H1 (cell line): ENCODE measurements around the gene CTTNBP2. TPM values are rescaled to one million over a fixed set of nuclear protein-coding genes. Genes with fewer than 3 reads are reported as not detected.

Experiments used
- CTCF ChIA-PET: fragments of 300-600 bp; sonication (Branson Sonifier 250); formaldehyde crosslinking; loops from one replicate; lab custom pipeline; 2021; ENCODE audit not compliant: partially characterized antibody; lab: Charles Lee
- POLR2A ChIA-PET: fragments of 300-600 bp; sonication (Branson Sonifier 250); formaldehyde crosslinking; loops from one replicate; lab custom pipeline; 2021; ENCODE audit warnings: inconsistent platforms; ENCODE audit not compliant: partially characterized antibody; lab: Charles Lee
- DNase-seq, 2 experiments: peaks; one replicate each; pipeline versions ENCODE4 v3.0.0 to v3.0.0-alpha.2; 2010 to 2022; ENCODE audit warnings: low spot score in 2 of 2, low read depth in 1 of 2, mixed read lengths in 1 of 2
- FAIRE-seq: peaks from 2 replicates; lab custom pipeline; 2011; peaks lifted over from hg19 to GRCh38; lab: Jason Lieb, UNC
- H2AFZ ChIP-seq: 2 replicates; pipeline ENCODE4 v1.8.1; 2012; ENCODE audit warnings: low read length, inconsistent platforms
- H2AK5ac ChIP-seq: 2 replicates; pipeline ENCODE4 v1.6.1; 2013; ENCODE audit warnings: low read depth, low read length
- H2BK120ac ChIP-seq: replicated peaks from 2 replicates; pipeline ENCODE3; 2013; ENCODE audit warnings: low read depth, low read length, inconsistent platforms
- H2BK12ac ChIP-seq: 2 replicates; pipeline ENCODE4 v1.6.1; 2013; ENCODE audit warnings: low read depth, low read length
- H2BK15ac ChIP-seq: 2 replicates; pipeline ENCODE4 v1.6.1; 2013; ENCODE audit warnings: low read length
- H2BK20ac ChIP-seq: 2 replicates; pipeline ENCODE4 v1.6.1; 2013; ENCODE audit warnings: low read length
- H2BK5ac ChIP-seq: 2 replicates; pipeline ENCODE4 v1.6.1; 2013; ENCODE audit warnings: low read depth, low read length
- H3K14ac ChIP-seq: 2 replicates; pipeline ENCODE4 v1.6.1; 2013; ENCODE audit warnings: inconsistent platforms; ENCODE audit not compliant: insufficient read length
- H3K18ac ChIP-seq: 2 replicates; pipeline ENCODE4 v1.6.1; 2013; ENCODE audit warnings: low read length; ENCODE audit errors: extremely low read depth
- H3K23ac ChIP-seq: 2 replicates; pipeline ENCODE4 v1.6.1; 2013; ENCODE audit warnings: inconsistent platforms; ENCODE audit not compliant: insufficient read length
- H3K23me2 ChIP-seq: 2 replicates; pipeline ENCODE4 v1.6.1; 2013; ENCODE audit warnings: low read depth, low read length
- H3K27ac ChIP-seq: 2 replicates; pipeline ENCODE4 v1.6.1; 2011; ENCODE audit warnings: low read depth, low read length, inconsistent platforms
- H3K27me3 ChIP-seq, 4 experiments: replicated peaks in 1 of 4; 1 replicate in 1 of 4; 2 replicates in 3 of 4; pipeline versions ENCODE4 v1.6.1 to v1.8.1; 2011 to 2013; ENCODE audit warnings: low read length in 3 of 4, mild to moderate bottlenecking in 3 of 4, inconsistent platforms in 2 of 4, mixed read lengths in 2 of 4, moderate library complexity in 1 of 4; ENCODE audit not compliant: control insufficient read depth in 3 of 4, insufficient read depth in 3 of 4; ENCODE audit errors: extremely low read depth in 1 of 4
- H3K36me3 ChIP-seq, 4 experiments: 2 replicates each; pipeline versions ENCODE4 v1.6.1 to v1.8.1; 2011 to 2013; ENCODE audit warnings: mild to moderate bottlenecking in 4 of 4, low read length in 3 of 4, moderate library complexity in 2 of 4, control low read depth in 1 of 4, inconsistent platforms in 1 of 4; ENCODE audit not compliant: insufficient read depth in 4 of 4, control insufficient read depth in 2 of 4
- H3K4ac ChIP-seq: replicated peaks from 2 replicates; pipeline ENCODE3; 2013; ENCODE audit warnings: low read length, low read depth, mixed read lengths, inconsistent platforms; ENCODE audit not compliant: insufficient read length
- H3K4me1 ChIP-seq, 4 experiments: replicated peaks in 1 of 4; 1 replicate in 1 of 4; 2 replicates in 3 of 4; pipeline versions ENCODE4 v1.6.1 to v1.8.1; 2011 to 2013; ENCODE audit warnings: low read length in 3 of 4, inconsistent platforms in 2 of 4, mixed read lengths in 1 of 4; ENCODE audit not compliant: insufficient read depth in 4 of 4, control insufficient read depth in 3 of 4
- H3K4me2 ChIP-seq, 2 experiments: 2 replicates each; pipeline versions ENCODE4 v1.6.1 to v1.8.1; 2011 to 2013; ENCODE audit warnings: low read depth in 2 of 2, low read length in 2 of 2, control low read depth in 1 of 2, inconsistent platforms in 1 of 2, mild to moderate bottlenecking in 1 of 2; ENCODE audit not compliant: insufficient read depth in 1 of 2
- H3K4me3 ChIP-seq, 4 experiments: fragments of 200-600, 300-600 bp in 1 of 4; sonication (generic), shearing (Covaris generic), sonication (Bioruptor Twin) in 1 of 4; 2 replicates each; pipeline versions ENCODE4 v1.5.1 to v1.8.1; 2011 to 2016; ENCODE audit warnings: low read length in 4 of 4, low read depth in 3 of 4, control low read depth in 2 of 4, inconsistent platforms in 2 of 4, mild to moderate bottlenecking in 2 of 4, mixed read lengths in 1 of 4, moderate library complexity in 1 of 4; ENCODE audit not compliant: insufficient read depth in 2 of 4; ENCODE audit errors: extremely low read depth in 1 of 4
- H3K56ac ChIP-seq: replicated peaks from 2 replicates; pipeline ENCODE3; 2013; ENCODE audit warnings: low read depth, mild to moderate bottlenecking, mixed read lengths, low read length, inconsistent platforms; ENCODE audit not compliant: insufficient read length
- H3K79me1 ChIP-seq: 2 replicates; pipeline ENCODE4 v1.6.1; 2013; ENCODE audit warnings: low read depth, low read length, control low read depth
- H3K79me2 ChIP-seq, 2 experiments: 2 replicates each; pipeline versions ENCODE4 v1.6.1 to v1.8.1; 2012 to 2013; ENCODE audit warnings: low read length in 2 of 2, mild to moderate bottlenecking in 2 of 2, inconsistent platforms in 1 of 2; ENCODE audit not compliant: insufficient read depth in 2 of 2, control insufficient read depth in 1 of 2
- H3K9ac ChIP-seq, 4 experiments: replicated peaks in 1 of 4; 1 replicate in 1 of 4; 2 replicates in 3 of 4; pipeline versions ENCODE4 v1.6.1 to v1.8.1; 2011 to 2013; ENCODE audit warnings: low read depth in 3 of 4, low read length in 3 of 4, control low read depth in 2 of 4, mild to moderate bottlenecking in 2 of 4, moderate library complexity in 2 of 4, inconsistent platforms in 1 of 4; ENCODE audit errors: extremely low read depth in 1 of 4
- H3K9me3 ChIP-seq, 2 experiments: 2 replicates each; pipeline versions ENCODE4 v1.6.1 to v1.8.1; 2012 to 2013; ENCODE audit warnings: mild to moderate bottlenecking in 2 of 2, moderate library complexity in 2 of 2, control low read depth in 1 of 2, inconsistent platforms in 1 of 2, low read depth in 1 of 2, low read length in 1 of 2, mixed read lengths in 1 of 2; ENCODE audit not compliant: insufficient read depth in 2 of 2
- H4K20me1 ChIP-seq, 2 experiments: replicated peaks in 1 of 2; 2 replicates each; pipeline versions ENCODE3 to v1.8.1; 2011 to 2013; ENCODE audit warnings: inconsistent platforms in 2 of 2, low read length in 2 of 2, mild to moderate bottlenecking in 1 of 2; ENCODE audit not compliant: insufficient read depth in 2 of 2, control insufficient read depth in 1 of 2
- H4K5ac ChIP-seq: 2 replicates; pipeline ENCODE4 v1.6.1; 2013; ENCODE audit warnings: low read length, low read depth, mixed read lengths, inconsistent platforms; ENCODE audit not compliant: insufficient read length
- H4K8ac ChIP-seq: 2 replicates; pipeline ENCODE4 v1.8.0; 2013; ENCODE audit warnings: mild to moderate bottlenecking, moderate library complexity, low read length, inconsistent platforms; ENCODE audit not compliant: insufficient read depth; ENCODE audit errors: extremely low read depth
- H4K91ac ChIP-seq: replicated peaks from 2 replicates; pipeline ENCODE3; 2013; ENCODE audit warnings: low read length, mixed read lengths, inconsistent platforms; ENCODE audit not compliant: insufficient read length
- CBX8 ChIP-seq: fragments of 300-800, 300-1000 bp; sonication (generic); IDR thresholded peaks from 2 replicates; pipeline ENCODE4 v1.7.1; 2016; ENCODE audit warnings: low read depth, low read length, borderline replicate concordance
- NRF1 ChIP-seq: IDR thresholded peaks from 2 replicates; pipeline ENCODE4 v1.6.1; 2011; ENCODE audit warnings: mild to moderate bottlenecking, low read depth, low read length, improper control_type of control experiment
- POU5F1 ChIP-seq: IDR thresholded peaks from 2 replicates; pipeline ENCODE4 v1.6.1; 2011; ENCODE audit warnings: low read depth, mild to moderate bottlenecking, low read length, moderate library complexity
- SIN3A ChIP-seq, 2 experiments: IDR thresholded peaks in 1 of 2; conservative IDR thresholded peaks in 1 of 2; 2 replicates each; pipeline ENCODE4 v1.6.1; 2011 to 2012; ENCODE audit warnings: low read length in 2 of 2, improper control_type of control experiment in 1 of 2, low read depth in 1 of 2, mild to moderate bottlenecking in 1 of 2
- WGBS, 2 experiments: shearing (Covaris generic) in 1 of 2; methylation state at CpG; one replicate each; pipeline versions ENCODE4 v1.1.6 to v1.1.7; 2013 to 2015; ENCODE audit warnings: low lambda C conversion rate in 2 of 2, mixed read lengths in 2 of 2, inconsistent platforms in 1 of 2, low coverage in 1 of 2, missing lambda C conversion rate in 1 of 2; ENCODE audit not compliant: insufficient replicate concordance in 2 of 2, insufficient coverage in 1 of 2, insufficient read length in 1 of 2; ENCODE audit errors: extremely low coverage in 1 of 2, missing lambda C conversion rate in 1 of 2; 5-methylcytosine and 5-hydroxymethylcytosine counted together
- polyA plus RNA-seq, 7 experiments: library from polyadenylated mRNA; depleted of rRNA in 3 of 7; stranded (reverse) in 5 of 7; unstranded in 2 of 7; fragments of >200 nt in 5 of 7; fragments of 200-250 nt in 2 of 7; gene quantifications; 1 replicate in 5 of 7; 2 replicates in 1 of 7; 4 replicates in 1 of 7; pipeline versions ENCODE4 v1.2.1 to v1.2.3, GENCODE V29; 2011 to 2013; ENCODE audit warnings: missing spikeins in 2 of 7, mixed read lengths in 2 of 7
- total RNA-seq: library from RNA; stranded (reverse); fragmentation: NEBNext Ultra II Directional; extraction: Animal tissue kit (Norgen Biotek cat#: 25700); gene quantifications from 2 replicates; pipeline ENCODE4 v1.2.1, GENCODE V29; 2021
- TF ChIP-seq, protein P1 (sequence below): IDR thresholded peaks from 2 replicates; pipeline ENCODE4 v1.6.1; 2012; ENCODE audit warnings: inconsistent platforms

The CTTNBP2 gene
- total and polyA plus RNA-seq, 2 of the 8 experiments (the other 6 are each of a cell fraction or from before 2014, with no cell fraction given), result 15.3 to 35.1 TPM

DNA sequence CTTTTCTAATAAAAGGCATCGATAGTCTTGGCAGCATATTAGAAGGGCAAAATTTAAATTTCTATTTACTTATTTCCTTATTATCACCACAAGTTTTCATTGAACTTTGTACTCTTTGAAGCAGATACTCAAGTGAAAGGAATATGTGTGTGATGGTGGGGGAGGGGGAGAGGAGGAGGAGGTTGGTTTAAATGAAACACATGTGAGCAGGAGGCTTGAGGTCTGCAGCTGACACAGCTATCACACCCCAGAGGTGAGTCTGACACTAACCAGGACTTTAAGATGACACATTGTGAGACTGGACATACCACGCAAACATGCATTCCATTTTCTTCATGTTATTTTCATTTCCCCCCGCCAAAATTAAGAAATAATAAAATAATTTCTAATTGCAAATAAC lies 63.3 kb downstream of the CTTNBP2 start:
- Histone ChIP-seq H3K27me3 (no peaks in the 10 kb centered on the region), H3K23ac (no peak overlapping the region), H2AFZ (no peak overlapping the region), H3K4me1 (peaks cover 6 to 19% (median 15%) of the 10 kb centered on the region in 4 experiments), H3K27ac (no peak overlapping the region; the same call in 1 of the 2 replicates), H4K5ac (no peak overlapping the region), H3K79me1 (peaks cover 3% of the 10 kb centered on the region), H3K4ac (no peak overlapping the region), H3K36me3 (peaks cover 0 to 2% (median 0%) of the 10 kb centered on the region in 4 experiments; a peak in 1 of 8 replicates), H2BK12ac (no peak overlapping the region), H3K14ac (no peak overlapping the region), H2BK120ac (no peak overlapping the region), H4K20me1 (no peaks in the 10 kb centered on the region), H3K56ac (no peak overlapping the region), H3K18ac (no peak overlapping the region), H4K91ac (no peak overlapping the region), H3K79me2 (peaks cover 0 to 20% of the 10 kb centered on the region in 2 experiments; a peak in 1 of 4 replicates), H2BK20ac (no peak overlapping the region), H2AK5ac (no peak overlapping the region), H2BK15ac (no peak overlapping the region), H3K4me3 (peak overlapping the region in 1 of 4 experiments; percentile 34; a peak in 2 of 8 replicates), H3K4me2 (peak overlapping the region; percentile 31 to 45; a peak in 2 of 4 replicates), H3K23me2 (no peaks in the 10 kb centered on the region; the same call in 1 of the 2 replicates), H2BK5ac (peak overlapping the region; percentile 67; the same call in 1 of the 2 replicates), H3K9me3 (no peaks in the 10 kb centered on the region), H3K9ac (no peak overlapping the region), H4K8ac (no peak overlapping the region)
- DNase-seq, result no peak
- no peak for FAIRE-seq
- POLR2A ChIA-PET, result interaction anchor here (1.0 to 1.8 kb wide), 5 partner anchors 9 to 64 kb away, joined by 3 to 6 read pairs (median 5); partner anchors contain the start of gene CTTNBP2
- WGBS, 2 experiments, result 85% methylated on average over 3 of the region's 3 CpGs; no CpG with 5 or more reads in 1 of the 2 experiments
- CTCF ChIA-PET, result interaction anchor here (1.0 to 1.5 kb wide), 2 partner anchors 31 to 67 kb away, joined by 3 to 4 read pairs; no protein-coding TSS in a partner anchor
- TF ChIP-seq POU5F1, result no peak
- no peak for TF ChIP-seq NRF1
- TF ChIP-seq CBX8, result no peak
- TF ChIP-seq SIN3A (conservative IDR thresholded peaks at IDR 0.05 in 1 of 2, IDR thresholded peaks at IDR 0.05 in 1 of 2; ENCODE audit: low read depth in 1 of 2, low read length in 2 of 2), result peak in 1 of 2 experiments; percentile 66; a peak in 1 of 4 replicates
- TF ChIP-seq, protein P1, sequence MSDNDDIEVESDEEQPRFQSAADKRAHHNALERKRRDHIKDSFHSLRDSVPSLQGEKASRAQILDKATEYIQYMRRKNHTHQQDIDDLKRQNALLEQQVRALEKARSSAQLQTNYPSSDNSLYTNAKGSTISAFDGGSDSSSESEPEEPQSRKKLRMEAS, result peak; percentile 56; the same call in 1 of the 2 replicates
